PC-9 (cell line): Measurements from ENCODE around the gene FSIP1.

Experiments used
- EZH2 ChIP-seq: fragments of 200-600 bp; sonication (generic); IDR thresholded peaks from 2 replicates; pipeline ENCODE4 v1.8.0; 2017; ENCODE audit warnings: antibody characterized with exemption, low read depth
- TF ChIP-seq, protein P1 (sequence below): fragments of 200-600 bp; sonication (generic); conservative IDR thresholded peaks from 2 replicates; pipeline ENCODE4 v1.6.1; 2017; ENCODE audit warnings: mixed run types, antibody characterized with exemption, mild to moderate bottlenecking, moderate library complexity

DNA sequence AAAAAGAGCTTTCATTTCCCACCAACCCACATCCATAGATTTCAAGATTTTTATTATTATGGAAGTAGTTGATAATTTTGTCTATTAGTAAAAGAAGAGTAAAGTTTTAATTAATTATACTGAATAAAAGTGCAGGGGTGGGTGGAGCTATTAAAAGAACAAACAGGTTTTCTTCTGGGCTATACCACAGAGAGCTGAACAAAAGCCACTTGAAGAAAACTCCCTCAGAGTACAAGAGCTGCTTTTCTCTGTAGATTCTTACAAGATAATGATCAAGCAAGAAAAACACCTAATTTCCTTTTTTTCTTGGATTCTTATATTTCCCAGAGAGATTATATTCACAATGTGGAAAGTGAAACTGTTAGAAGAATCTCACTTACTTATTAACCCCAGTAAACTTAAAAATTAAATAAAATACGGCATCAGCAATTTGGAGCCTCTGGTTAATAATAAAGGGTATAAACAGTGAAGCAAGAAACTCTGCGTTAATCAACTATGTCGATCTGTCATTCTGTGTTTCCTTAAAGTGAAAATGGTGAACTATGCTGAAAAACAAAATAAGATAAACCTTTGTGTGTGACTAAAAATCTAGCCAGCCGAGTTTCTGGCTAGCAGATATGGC is 116.9 kb downstream of the FSIP1 start:
- TF ChIP-seq, protein P1, sequence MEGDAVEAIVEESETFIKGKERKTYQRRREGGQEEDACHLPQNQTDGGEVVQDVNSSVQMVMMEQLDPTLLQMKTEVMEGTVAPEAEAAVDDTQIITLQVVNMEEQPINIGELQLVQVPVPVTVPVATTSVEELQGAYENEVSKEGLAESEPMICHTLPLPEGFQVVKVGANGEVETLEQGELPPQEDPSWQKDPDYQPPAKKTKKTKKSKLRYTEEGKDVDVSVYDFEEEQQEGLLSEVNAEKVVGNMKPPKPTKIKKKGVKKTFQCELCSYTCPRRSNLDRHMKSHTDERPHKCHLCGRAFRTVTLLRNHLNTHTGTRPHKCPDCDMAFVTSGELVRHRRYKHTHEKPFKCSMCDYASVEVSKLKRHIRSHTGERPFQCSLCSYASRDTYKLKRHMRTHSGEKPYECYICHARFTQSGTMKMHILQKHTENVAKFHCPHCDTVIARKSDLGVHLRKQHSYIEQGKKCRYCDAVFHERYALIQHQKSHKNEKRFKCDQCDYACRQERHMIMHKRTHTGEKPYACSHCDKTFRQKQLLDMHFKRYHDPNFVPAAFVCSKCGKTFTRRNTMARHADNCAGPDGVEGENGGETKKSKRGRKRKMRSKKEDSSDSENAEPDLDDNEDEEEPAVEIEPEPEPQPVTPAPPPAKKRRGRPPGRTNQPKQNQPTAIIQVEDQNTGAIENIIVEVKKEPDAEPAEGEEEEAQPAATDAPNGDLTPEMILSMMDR = no peak
- no peak for TF ChIP-seq EZH2
